Nephron (organoid): Measurements from ENCODE around the gene IL23R.

Source experiments
- H3K27ac Mint-ChIP-seq, 3 experiments: 2 replicates each; pipeline ENCODE4 v1.8.0; 2020; ENCODE audit warnings: mixed read lengths in 3 of 3, mild to moderate bottlenecking in 2 of 3, moderate library complexity in 1 of 3
- H3K27me3 Mint-ChIP-seq: 2 replicates; pipeline ENCODE4 v1.8.0; 2021; ENCODE audit warnings: low read depth, mild to moderate bottlenecking, moderate library complexity, mixed read lengths
- H3K36me3 Mint-ChIP-seq: 2 replicates; pipeline ENCODE4 v1.8.0; 2020; ENCODE audit warnings: low read depth, mixed read lengths
- H3K4me1 Mint-ChIP-seq: 2 replicates; pipeline ENCODE4 v1.8.0; 2020; ENCODE audit warnings: mixed read lengths
- H3K4me3 Mint-ChIP-seq, 3 experiments: 2 replicates each; pipeline ENCODE4 v1.8.0; 2020; ENCODE audit warnings: mild to moderate bottlenecking in 3 of 3, mixed read lengths in 3 of 3, moderate library complexity in 2 of 3
- H3K9me3 Mint-ChIP-seq: 2 replicates; pipeline ENCODE4 v1.8.0; 2020; ENCODE audit warnings: mixed read lengths
- TF ChIP-seq, protein P1 (sequence below), 3 experiments: fragments of 200-600 bp; sonication (generic); IDR thresholded peaks; one replicate each; pipeline ENCODE4 v1.5.0; 2021; ENCODE audit warnings: antibody characterized with exemption in 3 of 3; ENCODE audit not compliant: unreplicated experiment in 3 of 3

The IL23R gene, protein sequence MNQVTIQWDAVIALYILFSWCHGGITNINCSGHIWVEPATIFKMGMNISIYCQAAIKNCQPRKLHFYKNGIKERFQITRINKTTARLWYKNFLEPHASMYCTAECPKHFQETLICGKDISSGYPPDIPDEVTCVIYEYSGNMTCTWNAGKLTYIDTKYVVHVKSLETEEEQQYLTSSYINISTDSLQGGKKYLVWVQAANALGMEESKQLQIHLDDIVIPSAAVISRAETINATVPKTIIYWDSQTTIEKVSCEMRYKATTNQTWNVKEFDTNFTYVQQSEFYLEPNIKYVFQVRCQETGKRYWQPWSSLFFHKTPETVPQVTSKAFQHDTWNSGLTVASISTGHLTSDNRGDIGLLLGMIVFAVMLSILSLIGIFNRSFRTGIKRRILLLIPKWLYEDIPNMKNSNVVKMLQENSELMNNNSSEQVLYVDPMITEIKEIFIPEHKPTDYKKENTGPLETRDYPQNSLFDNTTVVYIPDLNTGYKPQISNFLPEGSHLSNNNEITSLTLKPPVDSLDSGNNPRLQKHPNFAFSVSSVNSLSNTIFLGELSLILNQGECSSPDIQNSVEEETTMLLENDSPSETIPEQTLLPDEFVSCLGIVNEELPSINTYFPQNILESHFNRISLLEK

DNA sequence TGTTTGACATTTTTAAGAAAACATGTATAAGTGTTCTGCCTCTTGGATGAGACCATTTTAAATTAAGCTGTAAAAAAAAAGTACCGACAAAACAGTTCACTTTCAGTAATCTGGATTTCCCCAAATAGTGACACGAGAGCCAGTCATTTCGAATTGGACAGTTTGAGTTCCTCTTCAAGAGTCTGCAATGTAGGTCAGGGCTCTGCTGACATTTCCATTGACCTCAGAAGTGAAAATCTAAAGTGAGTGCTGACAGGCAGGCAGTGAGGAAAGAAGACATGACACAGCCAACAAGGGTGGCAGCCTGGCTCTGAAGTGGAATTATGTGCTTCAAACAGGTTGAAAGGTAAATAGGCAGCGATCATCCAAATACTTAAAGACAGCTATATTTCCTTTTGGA is at the start of gene IL23R:
IL23R (plus strand) TSS at position 259 of the 400 bp plus-strand sequence. CDS start 1,667 bp downstream, outside the sequence.
- Mint-ChIP-seq H3K9me3 (no peaks in the 10 kb centered on the region), H3K4me1 (no peaks in the 10 kb centered on the region), H3K27me3 (no peaks in the 10 kb centered on the region), H3K4me3 (no peak within 1 kb of the TSS), H3K36me3 (no peaks in the 10 kb centered on the region), H3K27ac (no peak within 1 kb of the TSS)
- TF ChIP-seq, protein P1, sequence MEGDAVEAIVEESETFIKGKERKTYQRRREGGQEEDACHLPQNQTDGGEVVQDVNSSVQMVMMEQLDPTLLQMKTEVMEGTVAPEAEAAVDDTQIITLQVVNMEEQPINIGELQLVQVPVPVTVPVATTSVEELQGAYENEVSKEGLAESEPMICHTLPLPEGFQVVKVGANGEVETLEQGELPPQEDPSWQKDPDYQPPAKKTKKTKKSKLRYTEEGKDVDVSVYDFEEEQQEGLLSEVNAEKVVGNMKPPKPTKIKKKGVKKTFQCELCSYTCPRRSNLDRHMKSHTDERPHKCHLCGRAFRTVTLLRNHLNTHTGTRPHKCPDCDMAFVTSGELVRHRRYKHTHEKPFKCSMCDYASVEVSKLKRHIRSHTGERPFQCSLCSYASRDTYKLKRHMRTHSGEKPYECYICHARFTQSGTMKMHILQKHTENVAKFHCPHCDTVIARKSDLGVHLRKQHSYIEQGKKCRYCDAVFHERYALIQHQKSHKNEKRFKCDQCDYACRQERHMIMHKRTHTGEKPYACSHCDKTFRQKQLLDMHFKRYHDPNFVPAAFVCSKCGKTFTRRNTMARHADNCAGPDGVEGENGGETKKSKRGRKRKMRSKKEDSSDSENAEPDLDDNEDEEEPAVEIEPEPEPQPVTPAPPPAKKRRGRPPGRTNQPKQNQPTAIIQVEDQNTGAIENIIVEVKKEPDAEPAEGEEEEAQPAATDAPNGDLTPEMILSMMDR (IDR thresholded peaks at IDR 0.05; ENCODE audit: unreplicated experiment in 3 of 3) = no peak

DNA sequence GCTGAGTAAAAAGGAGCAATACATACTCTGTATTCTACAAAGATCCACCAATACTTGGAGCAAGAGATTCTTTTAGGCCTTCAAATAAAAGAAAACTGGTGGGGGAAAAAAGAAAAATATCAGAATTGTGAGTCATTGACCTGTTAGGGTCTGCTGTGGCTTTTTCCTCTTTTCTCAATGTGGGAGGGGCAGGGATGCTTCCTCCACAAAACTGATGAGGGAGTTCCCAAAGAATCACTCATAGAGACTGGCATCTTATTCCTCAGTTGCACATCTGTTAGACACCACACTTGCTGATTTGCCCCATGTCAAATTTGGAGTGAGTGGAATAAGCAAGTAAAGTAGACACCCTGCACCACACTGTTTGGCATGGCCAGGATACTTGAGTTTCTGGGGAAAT is 48.1 kb upstream of the IL23R start:
- no peak overlapping the region for H3K27ac Mint-ChIP-seq
- TF ChIP-seq, protein P1 (IDR thresholded peaks at IDR 0.05; ENCODE audit: unreplicated experiment in 3 of 3) = no peak
- H3K4me1 Mint-ChIP-seq = no peaks in the 10 kb centered on the region
- no peaks in the 10 kb centered on the region for H3K27me3 Mint-ChIP-seq
- H3K36me3 Mint-ChIP-seq = no peaks in the 10 kb centered on the region
- peaks cover 11% of the 10 kb centered on the region for H3K9me3 Mint-ChIP-seq
- no peak overlapping the region for H3K4me3 Mint-ChIP-seq

DNA sequence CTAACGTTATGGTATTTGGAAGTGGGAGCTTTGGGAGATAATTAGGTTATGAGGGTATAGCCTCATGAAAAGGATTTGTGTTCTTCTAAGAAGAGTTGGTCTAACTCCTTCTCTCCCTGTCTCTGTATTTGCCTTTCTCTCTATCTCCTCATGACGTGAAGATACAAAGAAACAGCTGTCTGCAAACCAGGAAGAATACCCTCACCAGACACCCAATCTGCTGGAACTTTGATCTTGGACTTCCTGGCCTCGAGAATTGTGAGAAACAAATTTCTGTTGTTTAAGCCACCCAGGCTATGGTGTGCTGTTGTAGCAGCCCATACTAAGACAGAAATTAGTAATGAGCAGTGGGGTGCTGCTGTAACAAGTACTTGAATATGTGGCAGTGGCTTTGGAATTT is 47.6 kb upstream of the IL23R start:
- TF ChIP-seq, protein P1 (IDR thresholded peaks at IDR 0.05; ENCODE audit: unreplicated experiment in 3 of 3) = no peak
- H3K27ac Mint-ChIP-seq = no peak overlapping the region
- H3K9me3 Mint-ChIP-seq = peaks cover 11% of the 10 kb centered on the region

DNA sequence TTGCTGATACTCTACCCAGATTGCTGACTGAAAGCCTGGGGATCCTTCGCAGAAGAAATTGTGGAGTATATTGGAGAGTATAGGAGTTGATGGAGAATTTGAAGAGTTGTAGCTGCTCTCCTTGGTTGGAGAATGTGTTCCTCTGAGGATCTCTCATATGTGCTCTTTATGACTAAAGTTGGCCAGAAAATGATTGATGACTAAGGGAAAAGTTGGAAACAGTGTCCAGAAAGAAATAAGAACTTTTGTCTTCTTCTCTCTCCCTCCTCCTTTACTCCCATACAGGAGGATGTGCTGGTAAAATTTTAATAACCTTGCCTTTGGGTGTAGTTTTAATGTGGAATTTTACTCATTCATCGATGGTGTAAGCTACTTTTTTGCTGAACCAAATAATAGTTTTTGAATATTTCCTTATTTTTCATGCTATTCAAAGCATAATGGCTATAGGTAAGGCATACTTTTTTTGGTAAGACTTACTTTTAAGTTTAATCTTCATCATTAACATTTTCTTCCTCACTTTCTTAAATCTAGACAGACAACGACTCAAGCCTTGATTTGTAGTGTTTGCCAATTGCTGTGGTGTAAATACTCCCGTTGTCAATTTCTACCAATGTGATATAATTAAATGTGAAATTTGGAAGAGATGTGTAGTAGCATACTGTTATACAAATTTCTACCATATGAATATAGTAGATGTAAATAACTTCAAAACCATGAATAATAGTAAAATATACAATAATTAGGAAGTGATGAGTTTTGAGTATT is 45.2 kb upstream of the IL23R start:
- Mint-ChIP-seq H3K4me1 (no peaks in the 10 kb centered on the region), H3K27me3 (no peaks in the 10 kb centered on the region), H3K4me3 (no peak overlapping the region), H3K36me3 (no peaks in the 10 kb centered on the region), H3K27ac (no peak overlapping the region), H3K9me3 (peaks cover 7% of the 10 kb centered on the region)
- TF ChIP-seq, protein P1 (IDR thresholded peaks at IDR 0.05; ENCODE audit: unreplicated experiment in 3 of 3) = no peak

More for the DNA sequence above, 47.6 kb upstream of the IL23R start:
- Mint-ChIP-seq H3K4me3 (no peak overlapping the region), H3K36me3 (no peaks in the 10 kb centered on the region), H3K4me1 (no peaks in the 10 kb centered on the region), H3K27me3 (no peaks in the 10 kb centered on the region)

DNA sequence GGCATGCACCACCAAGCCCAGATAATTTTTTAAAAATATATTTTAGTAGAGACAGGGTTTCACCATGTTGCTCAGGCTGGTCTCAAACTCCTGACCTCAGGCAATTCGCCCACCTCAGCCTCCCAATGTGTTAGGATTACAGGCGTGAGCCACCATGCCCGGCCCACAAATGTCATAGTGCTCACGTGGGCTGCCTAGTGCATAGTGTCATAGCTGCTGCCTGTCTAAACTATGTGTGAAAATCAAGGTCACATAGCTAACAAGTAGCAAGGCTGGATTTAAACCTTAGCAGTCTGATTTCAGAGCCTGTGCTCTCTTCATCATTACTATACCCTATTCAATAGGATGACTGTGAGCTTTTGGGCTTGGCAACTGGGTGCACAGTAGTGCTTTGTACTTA is 41.8 kb upstream of the IL23R start:
- H3K27me3 Mint-ChIP-seq = no peaks in the 10 kb centered on the region
- no peaks in the 10 kb centered on the region for H3K36me3 Mint-ChIP-seq

More for the DNA sequence above, 41.8 kb upstream of the IL23R start:
- no peaks in the 10 kb centered on the region for H3K4me1 Mint-ChIP-seq
- H3K9me3 Mint-ChIP-seq = peaks cover 1% of the 10 kb centered on the region
- no peak overlapping the region for H3K4me3 Mint-ChIP-seq
- TF ChIP-seq, protein P1 (IDR thresholded peaks at IDR 0.05; ENCODE audit: unreplicated experiment in 3 of 3) = no peak
- no peak overlapping the region for H3K27ac Mint-ChIP-seq
